H1 (cell line): ENCODE measurements around the gene ZMIZ1. TPM values are rescaled to one million over a fixed set of nuclear protein-coding genes. Genes with fewer than 3 reads are reported as not detected.

Experiments used
- CTCF ChIA-PET: fragments of 300-600 bp; sonication (Branson Sonifier 250); formaldehyde crosslinking; loops from one replicate; lab custom pipeline; 2021; ENCODE audit not compliant: partially characterized antibody; lab: Charles Lee
- POLR2A ChIA-PET: fragments of 300-600 bp; sonication (Branson Sonifier 250); formaldehyde crosslinking; loops from one replicate; lab custom pipeline; 2021; ENCODE audit warnings: inconsistent platforms; ENCODE audit not compliant: partially characterized antibody; lab: Charles Lee
- DNase-seq, 2 experiments: peaks; one replicate each; pipeline versions ENCODE4 v3.0.0 to v3.0.0-alpha.2; 2010 to 2022; ENCODE audit warnings: low spot score in 2 of 2, low read depth in 1 of 2, mixed read lengths in 1 of 2
- FAIRE-seq: peaks from 2 replicates; lab custom pipeline; 2011; peaks lifted over from hg19 to GRCh38; lab: Jason Lieb, UNC
- H2AFZ ChIP-seq: 2 replicates; pipeline ENCODE4 v1.8.1; 2012; ENCODE audit warnings: low read length, inconsistent platforms
- H2AK5ac ChIP-seq: 2 replicates; pipeline ENCODE4 v1.6.1; 2013; ENCODE audit warnings: low read depth, low read length
- H2BK120ac ChIP-seq: replicated peaks from 2 replicates; pipeline ENCODE3; 2013; ENCODE audit warnings: low read depth, low read length, inconsistent platforms
- H2BK12ac ChIP-seq: 2 replicates; pipeline ENCODE4 v1.6.1; 2013; ENCODE audit warnings: low read depth, low read length
- H2BK15ac ChIP-seq: 2 replicates; pipeline ENCODE4 v1.6.1; 2013; ENCODE audit warnings: low read length
- H2BK20ac ChIP-seq: 2 replicates; pipeline ENCODE4 v1.6.1; 2013; ENCODE audit warnings: low read length
- H2BK5ac ChIP-seq: 2 replicates; pipeline ENCODE4 v1.6.1; 2013; ENCODE audit warnings: low read depth, low read length
- H3K14ac ChIP-seq: 2 replicates; pipeline ENCODE4 v1.6.1; 2013; ENCODE audit warnings: inconsistent platforms; ENCODE audit not compliant: insufficient read length
- H3K18ac ChIP-seq: 2 replicates; pipeline ENCODE4 v1.6.1; 2013; ENCODE audit warnings: low read length; ENCODE audit errors: extremely low read depth
- H3K23ac ChIP-seq: 2 replicates; pipeline ENCODE4 v1.6.1; 2013; ENCODE audit warnings: inconsistent platforms; ENCODE audit not compliant: insufficient read length
- H3K23me2 ChIP-seq: 2 replicates; pipeline ENCODE4 v1.6.1; 2013; ENCODE audit warnings: low read depth, low read length
- H3K27ac ChIP-seq: 2 replicates; pipeline ENCODE4 v1.6.1; 2011; ENCODE audit warnings: low read depth, low read length, inconsistent platforms
- H3K27me3 ChIP-seq, 4 experiments: replicated peaks in 1 of 4; 1 replicate in 1 of 4; 2 replicates in 3 of 4; pipeline versions ENCODE4 v1.6.1 to v1.8.1; 2011 to 2013; ENCODE audit warnings: low read length in 3 of 4, mild to moderate bottlenecking in 3 of 4, inconsistent platforms in 2 of 4, mixed read lengths in 2 of 4, moderate library complexity in 1 of 4; ENCODE audit not compliant: control insufficient read depth in 3 of 4, insufficient read depth in 3 of 4; ENCODE audit errors: extremely low read depth in 1 of 4
- H3K36me3 ChIP-seq, 4 experiments: 2 replicates each; pipeline versions ENCODE4 v1.6.1 to v1.8.1; 2011 to 2013; ENCODE audit warnings: mild to moderate bottlenecking in 4 of 4, low read length in 3 of 4, moderate library complexity in 2 of 4, control low read depth in 1 of 4, inconsistent platforms in 1 of 4; ENCODE audit not compliant: insufficient read depth in 4 of 4, control insufficient read depth in 2 of 4
- H3K4ac ChIP-seq: replicated peaks from 2 replicates; pipeline ENCODE3; 2013; ENCODE audit warnings: low read length, low read depth, mixed read lengths, inconsistent platforms; ENCODE audit not compliant: insufficient read length
- H3K4me1 ChIP-seq, 4 experiments: replicated peaks in 1 of 4; 1 replicate in 1 of 4; 2 replicates in 3 of 4; pipeline versions ENCODE4 v1.6.1 to v1.8.1; 2011 to 2013; ENCODE audit warnings: low read length in 3 of 4, inconsistent platforms in 2 of 4, mixed read lengths in 1 of 4; ENCODE audit not compliant: insufficient read depth in 4 of 4, control insufficient read depth in 3 of 4
- H3K4me2 ChIP-seq, 2 experiments: 2 replicates each; pipeline versions ENCODE4 v1.6.1 to v1.8.1; 2011 to 2013; ENCODE audit warnings: low read depth in 2 of 2, low read length in 2 of 2, control low read depth in 1 of 2, inconsistent platforms in 1 of 2, mild to moderate bottlenecking in 1 of 2; ENCODE audit not compliant: insufficient read depth in 1 of 2
- H3K4me3 ChIP-seq, 4 experiments: fragments of 200-600, 300-600 bp in 1 of 4; sonication (generic), shearing (Covaris generic), sonication (Bioruptor Twin) in 1 of 4; 2 replicates each; pipeline versions ENCODE4 v1.5.1 to v1.8.1; 2011 to 2016; ENCODE audit warnings: low read length in 4 of 4, low read depth in 3 of 4, control low read depth in 2 of 4, inconsistent platforms in 2 of 4, mild to moderate bottlenecking in 2 of 4, mixed read lengths in 1 of 4, moderate library complexity in 1 of 4; ENCODE audit not compliant: insufficient read depth in 2 of 4; ENCODE audit errors: extremely low read depth in 1 of 4
- H3K56ac ChIP-seq: replicated peaks from 2 replicates; pipeline ENCODE3; 2013; ENCODE audit warnings: low read depth, mild to moderate bottlenecking, mixed read lengths, low read length, inconsistent platforms; ENCODE audit not compliant: insufficient read length
- H3K79me1 ChIP-seq: 2 replicates; pipeline ENCODE4 v1.6.1; 2013; ENCODE audit warnings: low read depth, low read length, control low read depth
- H3K79me2 ChIP-seq, 2 experiments: 2 replicates each; pipeline versions ENCODE4 v1.6.1 to v1.8.1; 2012 to 2013; ENCODE audit warnings: low read length in 2 of 2, mild to moderate bottlenecking in 2 of 2, inconsistent platforms in 1 of 2; ENCODE audit not compliant: insufficient read depth in 2 of 2, control insufficient read depth in 1 of 2
- H3K9ac ChIP-seq, 4 experiments: replicated peaks in 1 of 4; 1 replicate in 1 of 4; 2 replicates in 3 of 4; pipeline versions ENCODE4 v1.6.1 to v1.8.1; 2011 to 2013; ENCODE audit warnings: low read depth in 3 of 4, low read length in 3 of 4, control low read depth in 2 of 4, mild to moderate bottlenecking in 2 of 4, moderate library complexity in 2 of 4, inconsistent platforms in 1 of 4; ENCODE audit errors: extremely low read depth in 1 of 4
- H3K9me3 ChIP-seq, 2 experiments: 2 replicates each; pipeline versions ENCODE4 v1.6.1 to v1.8.1; 2012 to 2013; ENCODE audit warnings: mild to moderate bottlenecking in 2 of 2, moderate library complexity in 2 of 2, control low read depth in 1 of 2, inconsistent platforms in 1 of 2, low read depth in 1 of 2, low read length in 1 of 2, mixed read lengths in 1 of 2; ENCODE audit not compliant: insufficient read depth in 2 of 2
- H4K20me1 ChIP-seq, 2 experiments: replicated peaks in 1 of 2; 2 replicates each; pipeline versions ENCODE3 to v1.8.1; 2011 to 2013; ENCODE audit warnings: inconsistent platforms in 2 of 2, low read length in 2 of 2, mild to moderate bottlenecking in 1 of 2; ENCODE audit not compliant: insufficient read depth in 2 of 2, control insufficient read depth in 1 of 2
- H4K5ac ChIP-seq: 2 replicates; pipeline ENCODE4 v1.6.1; 2013; ENCODE audit warnings: low read length, low read depth, mixed read lengths, inconsistent platforms; ENCODE audit not compliant: insufficient read length
- H4K8ac ChIP-seq: 2 replicates; pipeline ENCODE4 v1.8.0; 2013; ENCODE audit warnings: mild to moderate bottlenecking, moderate library complexity, low read length, inconsistent platforms; ENCODE audit not compliant: insufficient read depth; ENCODE audit errors: extremely low read depth
- H4K91ac ChIP-seq: replicated peaks from 2 replicates; pipeline ENCODE3; 2013; ENCODE audit warnings: low read length, mixed read lengths, inconsistent platforms; ENCODE audit not compliant: insufficient read length
- HDAC6 ChIP-seq: IDR thresholded peaks from one replicate; pipeline ENCODE4 v1.7.1; 2012; ENCODE audit warnings: low read depth, mild to moderate bottlenecking, inconsistent platforms, low read length, moderate library complexity
- MAFK ChIP-seq: IDR thresholded peaks from 2 replicates; pipeline ENCODE4 v1.6.1; 2012; ENCODE audit warnings: low read depth, mild to moderate bottlenecking, improper control_type of control experiment, low read length
- PHF8 ChIP-seq: fragments of 200-600 bp; sonication (generic); conservative IDR thresholded peaks from 2 replicates; pipeline ENCODE4 v1.7.1; 2012; ENCODE audit warnings: low read depth, mild to moderate bottlenecking, inconsistent platforms, low read length, moderate library complexity
- ZNF274 ChIP-seq: IDR thresholded peaks from 2 replicates; pipeline ENCODE4 v1.7.0; 2012; ENCODE audit warnings: low read length, borderline replicate concordance; ENCODE audit errors: extremely low read depth
- WGBS, 2 experiments: shearing (Covaris generic) in 1 of 2; methylation state at CpG; one replicate each; pipeline versions ENCODE4 v1.1.6 to v1.1.7; 2013 to 2015; ENCODE audit warnings: low lambda C conversion rate in 2 of 2, mixed read lengths in 2 of 2, inconsistent platforms in 1 of 2, low coverage in 1 of 2, missing lambda C conversion rate in 1 of 2; ENCODE audit not compliant: insufficient replicate concordance in 2 of 2, insufficient coverage in 1 of 2, insufficient read length in 1 of 2; ENCODE audit errors: extremely low coverage in 1 of 2, missing lambda C conversion rate in 1 of 2; 5-methylcytosine and 5-hydroxymethylcytosine counted together
- polyA plus RNA-seq, 7 experiments: library from polyadenylated mRNA; depleted of rRNA in 3 of 7; stranded (reverse) in 5 of 7; unstranded in 2 of 7; fragments of >200 nt in 5 of 7; fragments of 200-250 nt in 2 of 7; gene quantifications; 1 replicate in 5 of 7; 2 replicates in 1 of 7; 4 replicates in 1 of 7; pipeline versions ENCODE4 v1.2.1 to v1.2.3, GENCODE V29; 2011 to 2013; ENCODE audit warnings: missing spikeins in 2 of 7, mixed read lengths in 2 of 7
- total RNA-seq: library from RNA; stranded (reverse); fragmentation: NEBNext Ultra II Directional; extraction: Animal tissue kit (Norgen Biotek cat#: 25700); gene quantifications from 2 replicates; pipeline ENCODE4 v1.2.1, GENCODE V29; 2021

The ZMIZ1 gene
- total and polyA plus RNA-seq, 2 of the 8 experiments (the other 6 are each of a cell fraction or from before 2014, with no cell fraction given), result 8.1 to 28.0 TPM

DNA sequence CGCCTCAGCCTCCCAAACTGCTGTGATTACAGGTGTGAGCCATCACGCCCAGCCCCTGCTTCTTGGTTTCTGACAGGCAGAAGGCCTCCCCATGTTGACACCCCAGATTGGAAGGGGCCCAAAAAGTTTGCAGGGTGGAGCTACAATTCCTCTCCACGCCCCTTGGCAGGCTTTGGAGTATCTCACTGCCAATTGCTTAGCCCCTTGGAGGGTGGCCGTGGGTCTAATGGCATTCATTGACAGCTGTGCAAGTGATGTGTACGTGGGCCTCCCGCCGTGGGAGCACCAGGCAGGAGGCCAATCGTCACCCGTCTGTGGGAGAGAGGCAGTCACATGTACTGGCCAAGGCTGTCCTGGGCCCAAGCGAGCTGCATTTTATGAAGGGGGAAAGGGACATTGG lies 204.8 kb downstream of the ZMIZ1 start:
- Histone ChIP-seq H3K14ac (no peak overlapping the region), H2BK20ac (no peak overlapping the region), H4K5ac (no peak overlapping the region), H2BK15ac (no peak overlapping the region), H3K79me2 (no peaks in the 10 kb centered on the region), H2BK12ac (no peak overlapping the region), H3K9me3 (peaks cover 0 to 3% of the 10 kb centered on the region in 2 experiments; a peak in 1 of 4 replicates), H2AK5ac (no peak overlapping the region), H4K91ac (no peak overlapping the region), H3K4me2 (no peak overlapping the region), H3K79me1 (peaks cover 6% of the 10 kb centered on the region; the same call in 1 of the 2 replicates), H4K8ac (no peak overlapping the region), H3K23me2 (no peaks in the 10 kb centered on the region), H3K23ac (no peak overlapping the region), H2BK5ac (no peak overlapping the region), H3K18ac (no peak overlapping the region), H3K27me3 (no peaks in the 10 kb centered on the region), H2AFZ (no peak overlapping the region), H3K36me3 (peaks cover 0 to 11% (median 2%) of the 10 kb centered on the region in 4 experiments; a peak in 5 of 8 replicates), H3K4me1 (no peaks in the 10 kb centered on the region; a peak in 3 of 7 replicates), H3K9ac (no peak overlapping the region), H2BK120ac (no peak overlapping the region), H4K20me1 (peaks cover 5 to 13% of the 10 kb centered on the region in 2 experiments), H3K56ac (no peak overlapping the region), H3K4me3 (no peak overlapping the region), H3K4ac (no peak overlapping the region), H3K27ac (no peak overlapping the region)
- 89% methylated on average over 10 of the region's 10 CpGs; no CpG with 5 or more reads in 1 of the 2 experiments for WGBS, 2 experiments
- FAIRE-seq (no peak), DNase-seq (no peak)
- no peak for TF ChIP-seq HDAC6
- no peak for TF ChIP-seq ZNF274
- no peak for TF ChIP-seq MAFK
- no peak for TF ChIP-seq PHF8
- CTCF ChIA-PET, result interaction anchor here (1.5 to 2.2 kb wide), 2 partner anchors 16 to 19 kb away, joined by 5 to 7 read pairs; no protein-coding TSS in a partner anchor
- POLR2A ChIA-PET, result no interaction called here
